ENCODE results near the gene KRTAP12-4.
A peak's percentile ranks its signal among the peaks of the same experiment; 100 is the strongest.

KRTAP12-4 gene

GRCh38 chr21:44670642-44671432 is 16.4 kb upstream of the KRTAP12-4 start:
- Histone ChIP-seq H3K4me2 (ENCODE audit: low read length) (no peak overlapping the region), H3K27me3 (ENCODE audit: insufficient read depth, low read length) (no peaks in the 10 kb centered on the region), H3K4me1 (ENCODE audit: control insufficient read depth in 1 of 2, insufficient read depth in 2 of 2, low read length in 2 of 2) (no peaks in the 10 kb centered on the region), H2BK12ac (ENCODE audit: low read length) (no peak overlapping the region), H3K9me3 (ENCODE audit: insufficient read depth, low read depth, low read length) (peaks cover 19% of the 10 kb centered on the region), H2BK5ac (ENCODE audit: low read depth, low read length, poor library complexity) (no peak overlapping the region), H3K79me2 (ENCODE audit: control insufficient read depth, insufficient read depth, low read length, poor library complexity) (peaks cover 2% of the 10 kb centered on the region), H4K8ac (ENCODE audit: low read depth, low read length) (no peak overlapping the region), H4K12ac (ENCODE audit: low read depth, low read length) (no peak overlapping the region), H4K91ac (ENCODE audit: low read depth, low read length) (no peak overlapping the region), H3K79me1 (ENCODE audit: low read length) (no peaks in the 10 kb centered on the region), H2AK5ac (ENCODE audit: low read length) (no peak overlapping the region), H3K18ac (ENCODE audit: low read length) (no peak overlapping the region), H3K9ac (ENCODE audit: low read length) (peak overlapping the region; percentile 37), H3K36me3 (ENCODE audit: control insufficient read depth in 1 of 2, insufficient read depth in 2 of 2, low read length in 2 of 2) (no peaks in the 10 kb centered on the region), H3K27ac (ENCODE audit: low read depth, low read length) (no peak overlapping the region), H3K4ac (ENCODE audit: low read depth, low read length) (no peak overlapping the region), H2AFZ (ENCODE audit: insufficient read depth, low read length, poor library complexity) (no peak overlapping the region), H3K23ac (ENCODE audit: low read length) (no peak overlapping the region), H3K4me3 (ENCODE audit: low read depth, low read length) (no peak overlapping the region), H2BK120ac (ENCODE audit: insufficient read depth, low read length, poor library complexity) (no peak overlapping the region), H3K14ac (ENCODE audit: low read length) (no peak overlapping the region)
- no peak for DNase-seq
- no CpG with 5 or more reads among the region's 3 CpGs for WGBS (ENCODE audit: extremely low coverage, insufficient coverage, insufficient read length)

- H3K9me3 ChIP-seq (ENCODE audit: insufficient read depth, low read depth, low read length), result peaks cover 19% of the 10 kb centered on the region
- H3K79me1 ChIP-seq (ENCODE audit: low read length), result no peaks in the 10 kb centered on the region
- no peak overlapping the region for H3K18ac ChIP-seq (ENCODE audit: low read length)
These were observed 13.2 kb upstream of the KRTAP12-4 start for GRCh38 chr21:44667612-44668011.

GRCh38 chr21:44666401-44667320 is 12.2 kb upstream of the KRTAP12-4 start, which contains the start of gene KRTAP12-2:
Gene KRTAP12-2 (minus strand): TSS chr21:44666927. CDS start chr21:44666886, 41 bp downstream.
- Histone ChIP-seq H3K9me3 (ENCODE audit: insufficient read depth, low read depth, low read length) (peaks cover 19% of the 10 kb centered on the region), H3K79me1 (ENCODE audit: low read length) (no peaks in the 10 kb centered on the region), H3K14ac (ENCODE audit: low read length) (no peak within 1 kb of the TSS), H2BK120ac (ENCODE audit: insufficient read depth, low read length, poor library complexity) (no peak within 1 kb of the TSS), H4K8ac (ENCODE audit: low read depth, low read length) (no peak within 1 kb of the TSS), H3K79me2 (ENCODE audit: control insufficient read depth, insufficient read depth, low read length, poor library complexity) (peaks cover 2% of the 10 kb centered on the region), H3K9ac (ENCODE audit: low read length) (no peak within 1 kb of the TSS), H4K91ac (ENCODE audit: low read depth, low read length) (no peak within 1 kb of the TSS), H3K4me1 (ENCODE audit: control insufficient read depth in 1 of 2, insufficient read depth in 2 of 2, low read length in 2 of 2) (no peaks in the 10 kb centered on the region), H3K27me3 (ENCODE audit: insufficient read depth, low read length) (no peaks in the 10 kb centered on the region), H3K18ac (ENCODE audit: low read length) (no peak within 1 kb of the TSS), H4K12ac (ENCODE audit: low read depth, low read length) (no peak within 1 kb of the TSS), H2BK12ac (ENCODE audit: low read length) (no peak within 1 kb of the TSS), H2AFZ (ENCODE audit: insufficient read depth, low read length, poor library complexity) (no peak within 1 kb of the TSS), H3K4me2 (ENCODE audit: low read length) (no peak within 1 kb of the TSS), H3K27ac (ENCODE audit: low read depth, low read length) (no peak within 1 kb of the TSS), H2BK5ac (ENCODE audit: low read depth, low read length, poor library complexity) (no peak within 1 kb of the TSS), H3K4ac (ENCODE audit: low read depth, low read length) (no peak within 1 kb of the TSS), H3K36me3 (ENCODE audit: control insufficient read depth in 1 of 2, insufficient read depth in 2 of 2, low read length in 2 of 2) (no peaks in the 10 kb centered on the region), H3K4me3 (ENCODE audit: low read depth, low read length) (no peak within 1 kb of the TSS), H3K23ac (ENCODE audit: low read length) (no peak within 1 kb of the TSS), H2AK5ac (ENCODE audit: low read length) (no peak within 1 kb of the TSS)
- WGBS (ENCODE audit: extremely low coverage, insufficient coverage, insufficient read length), result no CpG with 5 or more reads among the region's 19 CpGs
- no peak for DNase-seq

More at GRCh38 chr21:44667612-44668011, 13.2 kb upstream of the KRTAP12-4 start:
- Histone ChIP-seq H3K4ac (ENCODE audit: low read depth, low read length) (no peak overlapping the region), H2AFZ (ENCODE audit: insufficient read depth, low read length, poor library complexity) (no peak overlapping the region), H3K27me3 (ENCODE audit: insufficient read depth, low read length) (no peaks in the 10 kb centered on the region), H3K79me2 (ENCODE audit: control insufficient read depth, insufficient read depth, low read length, poor library complexity) (peaks cover 2% of the 10 kb centered on the region), H2BK120ac (ENCODE audit: insufficient read depth, low read length, poor library complexity) (no peak overlapping the region), H3K27ac (ENCODE audit: low read depth, low read length) (no peak overlapping the region), H3K14ac (ENCODE audit: low read length) (no peak overlapping the region), H3K4me2 (ENCODE audit: low read length) (no peak overlapping the region), H3K9ac (ENCODE audit: low read length) (no peak overlapping the region), H2BK5ac (ENCODE audit: low read depth, low read length, poor library complexity) (no peak overlapping the region), H4K91ac (ENCODE audit: low read depth, low read length) (no peak overlapping the region), H3K23ac (ENCODE audit: low read length) (no peak overlapping the region), H3K4me1 (ENCODE audit: control insufficient read depth in 1 of 2, insufficient read depth in 2 of 2, low read length in 2 of 2) (no peaks in the 10 kb centered on the region), H3K36me3 (ENCODE audit: control insufficient read depth in 1 of 2, insufficient read depth in 2 of 2, low read length in 2 of 2) (no peaks in the 10 kb centered on the region), H2AK5ac (ENCODE audit: low read length) (no peak overlapping the region), H4K12ac (ENCODE audit: low read depth, low read length) (no peak overlapping the region), H3K4me3 (ENCODE audit: low read depth, low read length) (no peak overlapping the region), H4K8ac (ENCODE audit: low read depth, low read length) (no peak overlapping the region), H2BK12ac (ENCODE audit: low read length) (no peak overlapping the region)
- no CpG with 5 or more reads among the region's 1 CpG for whole genome bisulfite sequencing (ENCODE audit: extremely low coverage, insufficient coverage, insufficient read length)
- no peak for DNase-seq

GRCh38 chr21:44664691-44665090 is 10.2 kb upstream of the KRTAP12-4 start:
- no peak for DNase-seq
- no peak overlapping the region for H3K4me2 ChIP-seq (ENCODE audit: low read length)
- H3K9ac ChIP-seq (ENCODE audit: low read length), result no peak overlapping the region
- H3K23ac ChIP-seq (ENCODE audit: low read length), result no peak overlapping the region
- no peak overlapping the region for H3K4ac ChIP-seq (ENCODE audit: low read depth, low read length)
- no peak overlapping the region for H2BK12ac ChIP-seq (ENCODE audit: low read length)
- H2BK120ac ChIP-seq (ENCODE audit: insufficient read depth, low read length, poor library complexity), result no peak overlapping the region
- no peak overlapping the region for H3K4me3 ChIP-seq (ENCODE audit: low read depth, low read length)
- no peaks in the 10 kb centered on the region for H3K36me3 ChIP-seq (ENCODE audit: control insufficient read depth in 1 of 2, insufficient read depth in 2 of 2, low read length in 2 of 2)
- H3K27me3 ChIP-seq (ENCODE audit: insufficient read depth, low read length), result no peaks in the 10 kb centered on the region
- H3K4me1 ChIP-seq (ENCODE audit: control insufficient read depth in 1 of 2, insufficient read depth in 2 of 2, low read length in 2 of 2), result no peaks in the 10 kb centered on the region
- no peak overlapping the region for H2AK5ac ChIP-seq (ENCODE audit: low read length)
- H2AFZ ChIP-seq (ENCODE audit: insufficient read depth, low read length, poor library complexity), result no peak overlapping the region
- no peak overlapping the region for H2BK5ac ChIP-seq (ENCODE audit: low read depth, low read length, poor library complexity)
- H3K9me3 ChIP-seq (ENCODE audit: insufficient read depth, low read depth, low read length), result peaks cover 7% of the 10 kb centered on the region
- H3K14ac ChIP-seq (ENCODE audit: low read length), result no peak overlapping the region
- H4K91ac ChIP-seq (ENCODE audit: low read depth, low read length), result no peak overlapping the region
- no peak overlapping the region for H4K8ac ChIP-seq (ENCODE audit: low read depth, low read length)
- H3K27ac ChIP-seq (ENCODE audit: low read depth, low read length), result no peak overlapping the region
- no peak overlapping the region for H4K12ac ChIP-seq (ENCODE audit: low read depth, low read length)
- peaks cover 2% of the 10 kb centered on the region for H3K79me2 ChIP-seq (ENCODE audit: control insufficient read depth, insufficient read depth, low read length, poor library complexity)
- H3K18ac ChIP-seq (ENCODE audit: low read length), result no peak overlapping the region
- no CpG with 5 or more reads among the region's 5 CpGs for WGBS (ENCODE audit: extremely low coverage, insufficient coverage, insufficient read length)
- no peaks in the 10 kb centered on the region for H3K79me1 ChIP-seq (ENCODE audit: low read length)

Data from trophoblast cell (in vitro differentiated cells and primary cell).